ENCODE results near the gene LRIG1.

The LRIG1 gene

DNA sequence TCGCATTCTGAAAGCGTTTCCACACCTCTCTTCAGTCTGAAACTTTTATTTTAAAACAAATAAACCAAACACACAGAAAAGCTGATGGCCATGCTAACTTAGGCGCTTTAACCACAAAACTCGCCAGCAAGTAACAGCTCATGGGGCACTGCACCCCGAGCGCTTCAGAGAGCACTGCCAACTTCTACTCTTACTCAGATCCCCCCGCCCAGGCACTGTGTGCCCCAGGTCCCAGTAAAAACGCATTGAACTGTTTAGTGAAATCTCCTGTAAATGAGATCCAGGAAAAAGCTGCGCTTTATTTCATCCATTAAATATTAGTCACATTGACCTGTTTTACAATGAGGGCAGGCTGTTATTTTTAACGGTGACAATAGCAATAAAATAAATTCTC is 99.7 kb downstream of the LRIG1 start:
- no peak overlapping the region for H3K4me2 ChIP-seq (ENCODE audit: low read length)
- H3K9me3 ChIP-seq (ENCODE audit: insufficient read depth, low read length) = no peaks in the 10 kb centered on the region
- H4K20me1 ChIP-seq (ENCODE audit: insufficient read depth, low read length) = no peaks in the 10 kb centered on the region
- H3K27ac ChIP-seq (ENCODE audit: low read length) = no peak overlapping the region
- no peak overlapping the region for H3K9ac ChIP-seq (ENCODE audit: low read length)
- H3K4me3 ChIP-seq (ENCODE audit: low read length) = no peak overlapping the region
- TF ChIP-seq, protein P1, sequence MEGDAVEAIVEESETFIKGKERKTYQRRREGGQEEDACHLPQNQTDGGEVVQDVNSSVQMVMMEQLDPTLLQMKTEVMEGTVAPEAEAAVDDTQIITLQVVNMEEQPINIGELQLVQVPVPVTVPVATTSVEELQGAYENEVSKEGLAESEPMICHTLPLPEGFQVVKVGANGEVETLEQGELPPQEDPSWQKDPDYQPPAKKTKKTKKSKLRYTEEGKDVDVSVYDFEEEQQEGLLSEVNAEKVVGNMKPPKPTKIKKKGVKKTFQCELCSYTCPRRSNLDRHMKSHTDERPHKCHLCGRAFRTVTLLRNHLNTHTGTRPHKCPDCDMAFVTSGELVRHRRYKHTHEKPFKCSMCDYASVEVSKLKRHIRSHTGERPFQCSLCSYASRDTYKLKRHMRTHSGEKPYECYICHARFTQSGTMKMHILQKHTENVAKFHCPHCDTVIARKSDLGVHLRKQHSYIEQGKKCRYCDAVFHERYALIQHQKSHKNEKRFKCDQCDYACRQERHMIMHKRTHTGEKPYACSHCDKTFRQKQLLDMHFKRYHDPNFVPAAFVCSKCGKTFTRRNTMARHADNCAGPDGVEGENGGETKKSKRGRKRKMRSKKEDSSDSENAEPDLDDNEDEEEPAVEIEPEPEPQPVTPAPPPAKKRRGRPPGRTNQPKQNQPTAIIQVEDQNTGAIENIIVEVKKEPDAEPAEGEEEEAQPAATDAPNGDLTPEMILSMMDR (IDR thresholded peaks at IDR 0.05; ENCODE audit: low read depth, low read length) = no peak
- no peak for TF ChIP-seq EZH2phosphoT487 (IDR thresholded peaks at IDR 0.05; ENCODE audit: low read depth)
- peaks cover 10% of the 10 kb centered on the region for H3K4me1 ChIP-seq (ENCODE audit: low read length)
- H3K27me3 ChIP-seq (ENCODE audit: low read depth, low read length) = no peaks in the 10 kb centered on the region
- peaks cover 31% of the 10 kb centered on the region for H3K36me3 ChIP-seq (replicated peaks; ENCODE audit: low read depth, low read length)
- no peak overlapping the region for H2AFZ ChIP-seq (ENCODE audit: low read depth, low read length)
- no peaks in the 10 kb centered on the region for H3K79me2 ChIP-seq (ENCODE audit: low read length)

DNA sequence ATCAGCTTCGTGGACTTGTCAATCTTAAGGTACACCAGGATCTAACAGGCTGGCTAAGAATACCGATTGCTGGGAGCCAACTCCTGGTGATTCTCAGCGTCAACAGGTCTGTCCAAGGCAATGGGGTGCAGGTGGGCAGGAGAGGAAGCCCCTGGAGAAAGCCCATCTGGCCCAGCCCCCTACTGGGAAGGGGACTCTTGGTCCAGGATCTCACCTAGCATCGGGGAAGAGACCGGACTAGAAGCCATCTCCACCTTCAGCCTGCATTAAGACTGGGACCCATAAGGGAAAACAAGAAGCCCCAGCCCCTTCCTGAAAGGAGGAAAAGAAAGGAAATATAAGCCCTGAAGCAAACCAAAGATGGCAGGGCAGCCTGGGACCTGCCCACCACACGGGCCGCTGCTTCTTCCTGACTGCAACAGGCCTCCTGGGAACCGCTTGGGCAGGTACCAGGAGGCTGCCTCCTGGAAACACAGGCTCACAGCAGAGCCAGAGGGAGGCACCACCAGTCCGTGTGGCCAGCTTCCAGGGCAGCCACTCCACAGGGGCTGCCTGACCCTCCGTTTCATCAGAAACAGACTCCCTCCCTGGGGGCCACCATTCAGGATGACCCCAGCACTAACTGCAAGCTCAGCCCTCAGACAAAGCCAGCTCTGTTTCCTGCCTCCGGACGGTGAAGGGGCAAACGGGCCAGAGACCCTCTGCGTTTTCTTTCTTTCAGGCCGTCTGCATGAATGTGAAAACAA is 100.2 kb downstream of the LRIG1 start:
- H3K4me2 ChIP-seq (ENCODE audit: low read length) = no peak overlapping the region
- H3K9ac ChIP-seq (ENCODE audit: low read length) = no peak overlapping the region
- H3K27ac ChIP-seq (ENCODE audit: low read length) = no peak overlapping the region
- H3K27me3 ChIP-seq (ENCODE audit: low read depth, low read length) = no peaks in the 10 kb centered on the region
- no peaks in the 10 kb centered on the region for H4K20me1 ChIP-seq (ENCODE audit: insufficient read depth, low read length)
- H3K4me1 ChIP-seq (ENCODE audit: low read length) = peaks cover 10% of the 10 kb centered on the region
- H3K36me3 ChIP-seq (replicated peaks; ENCODE audit: low read depth, low read length) = peaks cover 33% of the 10 kb centered on the region
- no peaks in the 10 kb centered on the region for H3K79me2 ChIP-seq (ENCODE audit: low read length)
- H3K4me3 ChIP-seq (ENCODE audit: low read length) = no peak overlapping the region
- H2AFZ ChIP-seq (ENCODE audit: low read depth, low read length) = no peak overlapping the region
- TF ChIP-seq, protein P1 (IDR thresholded peaks at IDR 0.05; ENCODE audit: low read depth, low read length) = no peak
- TF ChIP-seq EZH2phosphoT487 (IDR thresholded peaks at IDR 0.05; ENCODE audit: low read depth) = no peak
- no peaks in the 10 kb centered on the region for H3K9me3 ChIP-seq (ENCODE audit: insufficient read depth, low read length)

DNA sequence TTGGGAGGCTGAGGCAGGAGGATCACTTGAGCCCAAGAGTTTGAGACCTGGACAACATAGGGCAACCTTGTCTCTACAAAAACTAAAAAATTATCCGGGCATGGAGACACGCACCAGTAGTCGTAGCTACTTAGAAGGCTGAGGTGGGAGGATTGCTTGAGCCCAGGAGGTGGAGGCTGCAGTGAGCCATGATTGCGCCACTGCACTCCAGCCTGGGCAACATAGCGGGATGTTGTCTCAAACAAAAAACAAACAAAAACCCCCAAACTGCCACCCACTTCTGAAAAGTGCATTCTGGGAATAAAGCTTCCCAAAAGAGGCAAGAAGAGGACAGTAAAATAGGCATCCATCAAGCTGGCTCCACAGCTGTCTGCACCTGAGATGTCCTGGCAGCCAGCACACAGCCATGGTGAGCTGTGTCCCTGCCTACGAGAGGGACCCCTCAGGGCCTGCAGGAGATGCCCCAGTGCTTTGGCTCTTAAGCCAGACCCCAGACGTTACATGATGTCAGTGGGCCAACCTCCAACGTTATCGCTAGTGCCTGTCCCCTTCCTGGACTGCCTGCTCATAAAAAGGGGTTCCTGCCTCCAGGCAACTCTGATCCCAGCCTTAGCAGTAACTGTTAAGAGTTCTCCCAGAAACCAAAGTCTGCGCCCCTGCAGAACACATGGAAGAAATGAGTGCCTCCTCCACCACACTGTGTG is 101.1 kb downstream of the LRIG1 start:
- H3K9ac ChIP-seq (ENCODE audit: low read length) = no peak overlapping the region
- no peaks in the 10 kb centered on the region for H4K20me1 ChIP-seq (ENCODE audit: insufficient read depth, low read length)
- H3K9me3 ChIP-seq (ENCODE audit: insufficient read depth, low read length) = no peaks in the 10 kb centered on the region
- no peak overlapping the region for H3K4me3 ChIP-seq (ENCODE audit: low read length)
- TF ChIP-seq, protein P1 (IDR thresholded peaks at IDR 0.05; ENCODE audit: low read depth, low read length) = no peak
- no peak for TF ChIP-seq EZH2phosphoT487 (IDR thresholded peaks at IDR 0.05; ENCODE audit: low read depth)
- no peaks in the 10 kb centered on the region for H3K79me2 ChIP-seq (ENCODE audit: low read length)
- peaks cover 15% of the 10 kb centered on the region for H3K4me1 ChIP-seq (ENCODE audit: low read length)
- H3K36me3 ChIP-seq (replicated peaks; ENCODE audit: low read depth, low read length) = peaks cover 36% of the 10 kb centered on the region
- H3K27me3 ChIP-seq (ENCODE audit: low read depth, low read length) = no peaks in the 10 kb centered on the region
- H3K27ac ChIP-seq (ENCODE audit: low read length) = no peak overlapping the region
- no peak overlapping the region for H2AFZ ChIP-seq (ENCODE audit: low read depth, low read length)
- H3K4me2 ChIP-seq (ENCODE audit: low read length) = no peak overlapping the region

DNA sequence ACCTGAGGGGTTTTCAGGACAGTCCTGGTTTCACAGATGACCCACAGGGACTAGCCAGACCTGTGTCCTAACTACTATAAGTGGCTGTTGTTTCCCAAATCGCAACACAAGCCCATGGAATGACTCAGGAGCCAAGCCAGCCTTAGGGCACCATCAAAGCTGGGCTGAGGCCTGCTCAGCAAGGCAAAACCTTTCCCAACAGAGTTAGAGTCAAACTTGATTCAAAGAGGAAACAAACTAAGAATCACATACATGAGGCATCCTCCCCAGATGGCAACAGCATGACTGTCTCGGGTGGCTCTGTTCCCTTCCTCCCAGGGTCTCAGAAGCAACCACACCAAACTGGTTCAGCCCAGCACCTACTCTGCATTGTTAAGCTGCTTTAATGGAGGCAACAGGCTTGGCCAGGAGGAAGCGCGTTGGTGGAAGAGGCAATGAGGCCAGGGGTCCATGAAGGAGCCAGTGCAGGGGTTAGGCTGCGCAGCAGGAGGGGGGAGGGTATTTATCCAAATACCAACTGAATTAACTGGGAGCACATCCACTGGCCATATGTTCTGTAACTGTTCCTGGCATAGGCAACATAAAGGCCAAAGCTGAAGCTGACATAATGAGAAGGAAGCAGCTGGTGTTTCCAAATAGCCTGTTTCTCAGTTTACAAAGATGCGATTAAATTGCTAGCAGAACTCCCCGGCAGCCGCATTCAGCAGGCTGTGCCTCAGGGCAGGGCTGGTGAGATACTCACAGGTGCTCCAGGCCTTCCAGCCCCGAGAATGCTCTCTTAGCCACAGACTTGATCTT is 102.4 kb downstream of the LRIG1 start:
- Histone ChIP-seq H3K79me2 (ENCODE audit: low read length) (no peaks in the 10 kb centered on the region), H3K27me3 (ENCODE audit: low read depth, low read length) (no peaks in the 10 kb centered on the region), H4K20me1 (ENCODE audit: insufficient read depth, low read length) (no peaks in the 10 kb centered on the region), H3K4me2 (ENCODE audit: low read length) (no peak overlapping the region), H3K36me3 (replicated peaks; ENCODE audit: low read depth, low read length) (peaks cover 40% of the 10 kb centered on the region), H3K9me3 (ENCODE audit: insufficient read depth, low read length) (no peaks in the 10 kb centered on the region), H3K4me3 (ENCODE audit: low read length) (no peak overlapping the region), H3K4me1 (ENCODE audit: low read length) (peaks cover 27% of the 10 kb centered on the region), H3K9ac (ENCODE audit: low read length) (no peak overlapping the region), H3K27ac (ENCODE audit: low read length) (no peak overlapping the region), H2AFZ (ENCODE audit: low read depth, low read length) (no peak overlapping the region)
- TF ChIP-seq, protein P1 (IDR thresholded peaks at IDR 0.05; ENCODE audit: low read depth, low read length) = no peak
- no peak for TF ChIP-seq EZH2phosphoT487 (IDR thresholded peaks at IDR 0.05; ENCODE audit: low read depth)

All from OCI-LY3 (cell line).